GM10248 (cell line): Measurements from ENCODE around the gene TNFRSF8.

Experiments used
- CTCF ChIA-PET: fragments of 300-600 bp; sonication (Branson Sonifier 250); formaldehyde crosslinking; extraction: SDS; loops from one replicate; lab custom pipeline; 2021; ENCODE audit warnings: antibody characterized with exemption; lab: Yijun Ruan, JAX
- POLR2A ChIA-PET: fragments of 350-650 bp; sonication (Branson Sonifier 250); formaldehyde crosslinking; extraction: SDS; loops from one replicate; lab custom pipeline; 2020; ENCODE audit warnings: antibody characterized with exemption; lab: Yijun Ruan, JAX
- DNase-seq: peaks from one replicate; pipeline ENCODE4 v3.0.0; 2012; ENCODE audit errors: extremely low spot score
- CTCF ChIP-seq: IDR thresholded peaks from 2 replicates; pipeline ENCODE4 v1.5.1; 2012; ENCODE audit warnings: mild to moderate bottlenecking, low read depth; ENCODE audit errors: extremely low read depth, missing control alignments, control extremely low read depth

The TNFRSF8 gene

GRCh38 chr1:12177999-12178441 lies 114.9 kb downstream of the TNFRSF8 start:
- ChIA-PET CTCF (interaction anchor here (1.0 to 1.6 kb wide), 5 partner anchors 12 to 53 kb away, joined by 3 to 10 read pairs (median 4); no protein-coding TSS in a partner anchor), POLR2A (interaction anchor here (1.4 kb wide), 1 partner anchor 29 kb away, joined by 6 read pairs; no protein-coding TSS in a partner anchor)
- TF ChIP-seq CTCF: no peak
- DNase-seq: no peak

- TF ChIP-seq CTCF: no peak
- ChIA-PET CTCF (interaction anchor here (1.1 to 1.6 kb wide), 5 partner anchors 12 to 30 kb away, joined by 3 to 5 read pairs (median 4); no protein-coding TSS in a partner anchor), POLR2A (no interaction called here)
- DNase-seq: no peak
These were observed 115.4 kb downstream of the TNFRSF8 start for GRCh38 chr1:12178511-12178910.

- TF ChIP-seq CTCF: no peak
- ChIA-PET CTCF (interaction anchor here (1.1 to 1.6 kb wide), 4 partner anchors 12 to 23 kb away, joined by 3 to 4 read pairs (median 4); no protein-coding TSS in a partner anchor), POLR2A (interaction anchor here (0.5 to 1.0 kb wide), 2 partner anchors 19 to 139 kb away, joined by 3 to 4 read pairs; no protein-coding TSS in a partner anchor)
- no peak for DNase-seq
These were observed 116.0 kb downstream of the TNFRSF8 start for GRCh38 chr1:12179111-12179519.

- no peak for TF ChIP-seq CTCF
- ChIA-PET CTCF (interaction anchor here (1.1 to 1.4 kb wide), 3 partner anchors 11 to 22 kb away, joined by 4 to 5 read pairs (median 4); no protein-coding TSS in a partner anchor), POLR2A (interaction anchor here (0.5 to 1.0 kb wide), 2 partner anchors 20 to 139 kb away, joined by 3 to 4 read pairs; no protein-coding TSS in a partner anchor)
- no peak for DNase-seq
These were observed 116.6 kb downstream of the TNFRSF8 start for GRCh38 chr1:12179676-12180075.

GRCh38 chr1:12180315-12180714 lies 117.2 kb downstream of the TNFRSF8 start:
- no peak for TF ChIP-seq CTCF
- no peak for DNase-seq
- CTCF ChIA-PET: interaction anchor here (1.3 to 5.1 kb wide), 3 partner anchors 16 to 55 kb away, joined by 3 to 35 read pairs (median 5); no protein-coding TSS in a partner anchor
- POLR2A ChIA-PET: interaction anchor here (0.6 to 1.0 kb wide), 2 partner anchors 26 to 140 kb away, joined by 3 to 11 read pairs; no protein-coding TSS in a partner anchor

GRCh38 chr1:12180903-12181302 lies 117.8 kb downstream of the TNFRSF8 start:
- DNase-seq: no peak
- TF ChIP-seq CTCF: no peak
- CTCF ChIA-PET: interaction anchor here (1.3 to 5.1 kb wide), 3 partner anchors 15 to 56 kb away, joined by 3 to 35 read pairs (median 5); no protein-coding TSS in a partner anchor
- POLR2A ChIA-PET: interaction anchor here (0.6 kb wide), 1 partner anchor 26 kb away, joined by 11 read pairs; no protein-coding TSS in a partner anchor
